CD14-positive monocyte (primary cell): ENCODE measurements around the gene DDX27. TPM values are rescaled to one million over a fixed set of nuclear protein-coding genes. Genes with fewer than 3 reads are reported as not detected.

Experiments
- DNase-seq, 3 donors: peaks; one replicate each; pipeline ENCODE4 v3.0.0-alpha.2; 2011 to 2022
- H2AFZ ChIP-seq: 2 replicates; pipeline ENCODE4 v1.6.0; 2012; ENCODE audit warnings: mild to moderate bottlenecking, low read depth, low read length, inconsistent platforms; ENCODE audit not compliant: insufficient read depth, poor library complexity, severe bottlenecking
- H3K27ac ChIP-seq, 2 donors: 1 replicate in 1 of 2; 2 replicates in 1 of 2; pipeline ENCODE4 v1.5.1; 2012 to 2013; ENCODE audit warnings: low read length in 2 of 2, control low read depth in 1 of 2, inconsistent platforms in 1 of 2, low read depth in 1 of 2, mild to moderate bottlenecking in 1 of 2
- H3K27me3 ChIP-seq, 2 donors: one replicate each; pipeline versions ENCODE4 v1.6.0 to v1.6.1; 2011 to 2013; ENCODE audit warnings: low read length in 2 of 2; ENCODE audit not compliant: control insufficient read depth in 2 of 2, insufficient read depth in 2 of 2
- H3K36me3 ChIP-seq, 2 donors: replicated peaks in 1 of 2; 1 replicate in 1 of 2; 2 replicates in 1 of 2; pipeline versions ENCODE4 v1.5.1 to v1.6.1; 2012 to 2013; ENCODE audit warnings: low read length in 2 of 2, control low read depth in 1 of 2, inconsistent platforms in 1 of 2, mild to moderate bottlenecking in 1 of 2; ENCODE audit not compliant: insufficient read depth in 2 of 2, control insufficient read depth in 1 of 2
- H3K4me1 ChIP-seq, 2 donors: 1 replicate in 1 of 2; 2 replicates in 1 of 2; pipeline versions ENCODE4 v1.5.1 to v1.6.1; 2012 to 2013; ENCODE audit warnings: low read length in 2 of 2, control low read depth in 1 of 2, inconsistent platforms in 1 of 2, mild to moderate bottlenecking in 1 of 2, moderate library complexity in 1 of 2; ENCODE audit not compliant: insufficient read depth in 2 of 2, control insufficient read depth in 1 of 2
- H3K4me2 ChIP-seq: replicated peaks from 2 replicates; pipeline ENCODE3; 2012; ENCODE audit warnings: low read length, moderate library complexity, mild to moderate bottlenecking; ENCODE audit not compliant: poor library complexity, severe bottlenecking; ENCODE audit errors: extremely low read depth
- H3K4me3 ChIP-seq, 3 experiments: fragments of 200-600 bp in 1 of 3; sonication (generic) in 1 of 3; replicated peaks in 1 of 3; 1 replicate in 2 of 3; 2 replicates in 1 of 3; pipeline ENCODE4 v1.5.1; 2011 to 2013; ENCODE audit warnings: low read length in 3 of 3, mild to moderate bottlenecking in 3 of 3, control low read depth in 2 of 3, low read depth in 2 of 3, inconsistent platforms in 1 of 3, moderate library complexity in 1 of 3
- H3K79me2 ChIP-seq: 2 replicates; pipeline ENCODE4 v1.6.0; 2012; ENCODE audit warnings: mild to moderate bottlenecking, control low read depth, inconsistent platforms, low read length, moderate library complexity; ENCODE audit not compliant: insufficient read depth
- H3K9ac ChIP-seq: 2 replicates; pipeline ENCODE4 v1.6.0; 2017; ENCODE audit warnings: low read length, mild to moderate bottlenecking; ENCODE audit not compliant: insufficient read depth, poor library complexity, severe bottlenecking
- H3K9me3 ChIP-seq, 2 donors: replicated peaks in 1 of 2; 1 replicate in 1 of 2; 2 replicates in 1 of 2; pipeline versions ENCODE4 v1.5.1 to v1.6.1; 2012 to 2013; ENCODE audit warnings: low read length in 2 of 2, control low read depth in 1 of 2; ENCODE audit not compliant: control insufficient read depth in 1 of 2, insufficient read depth in 1 of 2
- H4K20me1 ChIP-seq: 2 replicates; pipeline ENCODE4 v1.6.0; 2012; ENCODE audit warnings: mild to moderate bottlenecking, low read length, control low read depth, moderate library complexity; ENCODE audit not compliant: insufficient read depth
- H3K27ac Mint-ChIP-seq, 7 donors: one replicate each; pipeline ENCODE4 v1.8.0; 2020; ENCODE audit warnings: mild to moderate bottlenecking in 7 of 7, mixed read lengths in 7 of 7, moderate library complexity in 6 of 7, inconsistent platforms in 2 of 7
- H3K27me3 Mint-ChIP-seq, 3 donors: one replicate each; pipeline ENCODE4 v1.8.0; 2021 to 2022; ENCODE audit warnings: low read depth in 3 of 3, mild to moderate bottlenecking in 3 of 3, mixed read lengths in 3 of 3, moderate library complexity in 3 of 3, inconsistent platforms in 1 of 3
- H3K36me3 Mint-ChIP-seq, 2 donors: one replicate each; pipeline ENCODE4 v1.8.0; 2020; ENCODE audit warnings: mixed read lengths in 2 of 2, inconsistent platforms in 1 of 2, mild to moderate bottlenecking in 1 of 2
- H3K4me1 Mint-ChIP-seq: one replicate; pipeline ENCODE4 v1.8.0; 2020; ENCODE audit warnings: mild to moderate bottlenecking, mixed read lengths
- H3K4me3 Mint-ChIP-seq, 2 donors: one replicate each; pipeline ENCODE4 v1.8.0; 2020; ENCODE audit warnings: mild to moderate bottlenecking in 2 of 2, mixed read lengths in 2 of 2, moderate library complexity in 1 of 2
- H3K9me3 Mint-ChIP-seq, 7 donors: one replicate each; pipeline ENCODE4 v1.8.0; 2020 to 2022; ENCODE audit warnings: mixed read lengths in 7 of 7, mild to moderate bottlenecking in 6 of 7, moderate library complexity in 6 of 7, inconsistent platforms in 2 of 7
- WGBS: methylation state at CpG from one replicate; pipeline ENCODE4 v1.1.5; 2013; ENCODE audit warnings: missing lambda C conversion rate; ENCODE audit not compliant: insufficient coverage; 5-methylcytosine and 5-hydroxymethylcytosine counted together
- intact Hi-C, 2 donors: fragments of 100-400 bp; cut with micrococcal nuclease; formaldehyde crosslinking; loops; one replicate each; pipeline versions ENCODE4 v1.15.0 to v1.15.1; 2023
- polyA plus RNA-seq, 3 donors: library from polyadenylated mRNA; depleted of rRNA in 1 of 3; unstranded in 2 of 3; stranded (reverse) in 1 of 3; fragments of 300-500 nt in 2 of 3; fragments of >200 nt in 1 of 3; fragmentation: Illumina TruSeq in 2 of 3; gene quantifications; 1 replicate in 2 of 3; 2 replicates in 1 of 3; pipeline ENCODE4 v1.2.3, GENCODE V29; 2012 to 2021
- TF ChIP-seq, protein P1 (sequence below): fragments of 200-600 bp; IDR thresholded peaks from one replicate; pipeline ENCODE4 v1.8.0; 2022; ENCODE audit warnings: antibody characterized with exemption, mild to moderate bottlenecking

DDX27 gene
- polyA plus RNA-seq, 3 donors: 13.8 to 31.5 (median 17.7) TPM

DNA sequence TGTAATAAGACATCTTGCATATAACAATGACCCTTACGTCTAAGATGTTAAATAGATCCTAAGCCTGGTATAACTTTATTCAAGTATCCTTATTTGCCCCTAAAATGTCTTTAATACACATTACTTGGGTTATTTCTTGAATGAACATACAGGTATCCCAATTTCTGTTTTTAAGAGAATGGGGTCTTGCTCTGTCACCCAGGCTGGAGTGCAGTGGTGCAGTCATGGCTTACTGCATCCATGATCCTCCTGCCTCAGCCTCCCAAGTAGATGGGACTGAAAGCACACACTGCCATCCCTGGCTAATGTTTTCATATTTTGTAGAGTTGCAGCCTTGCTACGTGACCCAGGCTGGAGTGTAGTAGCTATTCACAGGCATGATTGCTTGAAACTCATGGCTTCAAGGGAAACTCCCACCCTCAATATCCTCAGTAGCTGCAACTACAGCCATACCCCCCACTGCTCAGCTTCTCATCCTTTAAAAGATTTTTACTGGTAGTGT is 69.1 kb downstream of the DDX27 start:
- H3K9me3 ChIP-seq: peaks cover 29 to 49% of the 10 kb centered on the region in 2 donors
- peaks cover 90% of the 10 kb centered on the region for H4K20me1 ChIP-seq

DNA sequence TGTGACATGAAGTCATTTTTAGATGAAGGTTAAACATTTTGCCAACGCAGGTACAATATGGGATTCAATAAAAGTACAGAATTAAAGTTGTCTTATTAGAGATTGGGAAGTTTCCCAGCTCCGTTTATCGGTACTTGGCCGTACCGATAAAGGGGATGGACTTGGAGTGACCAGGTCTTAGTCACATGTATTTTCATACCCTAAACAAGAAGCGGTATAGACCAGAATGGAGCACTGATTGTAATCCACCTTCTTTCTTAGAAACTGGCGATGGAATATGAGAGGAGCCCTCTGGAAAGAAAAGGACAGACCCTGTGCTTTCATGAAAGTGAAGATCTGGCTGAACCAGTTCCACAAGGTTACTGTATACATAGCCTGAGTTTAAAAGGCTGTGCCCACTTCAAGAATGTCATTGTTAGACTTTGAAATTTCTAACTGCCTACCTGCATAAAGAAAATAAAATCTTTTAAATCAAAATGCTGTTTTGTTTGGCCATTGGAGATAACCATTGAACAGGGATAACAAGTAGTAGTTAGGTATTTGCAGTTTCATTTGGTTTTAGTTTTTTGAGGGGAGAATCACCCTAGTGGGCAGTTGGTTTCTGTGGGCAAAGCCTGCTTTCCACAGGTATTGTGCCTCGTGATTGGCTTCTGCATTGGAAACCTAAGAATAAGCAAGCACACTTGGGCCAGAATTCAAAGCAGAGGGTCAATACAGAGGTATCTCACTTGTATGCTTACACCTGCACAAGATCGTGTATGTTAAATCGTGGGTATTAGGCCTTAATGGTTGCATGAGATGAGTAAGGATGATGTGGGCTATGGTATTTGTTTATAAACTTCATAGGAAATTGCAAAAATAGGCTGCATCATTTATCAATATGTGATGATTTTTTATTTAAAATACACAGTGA is 69.8 kb downstream of the DDX27 start:
- no peak overlapping the region for H3K27ac ChIP-seq
- H3K4me2 ChIP-seq: no peak overlapping the region
- Mint-ChIP-seq H3K9me3 (peaks cover 38 to 47% (median 42%) of the 10 kb centered on the region in 7 donors), H3K36me3 (peaks cover 69 to 92% of the 10 kb centered on the region in 2 donors), H3K4me3 (no peak overlapping the region), H3K4me1 (peaks cover 2% of the 10 kb centered on the region), H3K27ac (no peak overlapping the region), H3K27me3 (no peaks in the 10 kb centered on the region)
- DNase-seq: no peak
- no peak overlapping the region for H3K9ac ChIP-seq
- no peaks in the 10 kb centered on the region for H3K4me1 ChIP-seq
- H3K9me3 ChIP-seq: peaks cover 25 to 41% of the 10 kb centered on the region in 2 donors
- 90% methylated on average over 2 of the region's 10 CpGs for WGBS
- H4K20me1 ChIP-seq: peaks cover 83% of the 10 kb centered on the region
- peaks cover 72 to 91% of the 10 kb centered on the region in 2 donors for H3K36me3 ChIP-seq
- no peak overlapping the region for H2AFZ ChIP-seq
- no peaks in the 10 kb centered on the region for H3K27me3 ChIP-seq
- peaks cover 55% of the 10 kb centered on the region for H3K79me2 ChIP-seq
- no peak overlapping the region for H3K4me3 ChIP-seq
- TF ChIP-seq, protein P1, sequence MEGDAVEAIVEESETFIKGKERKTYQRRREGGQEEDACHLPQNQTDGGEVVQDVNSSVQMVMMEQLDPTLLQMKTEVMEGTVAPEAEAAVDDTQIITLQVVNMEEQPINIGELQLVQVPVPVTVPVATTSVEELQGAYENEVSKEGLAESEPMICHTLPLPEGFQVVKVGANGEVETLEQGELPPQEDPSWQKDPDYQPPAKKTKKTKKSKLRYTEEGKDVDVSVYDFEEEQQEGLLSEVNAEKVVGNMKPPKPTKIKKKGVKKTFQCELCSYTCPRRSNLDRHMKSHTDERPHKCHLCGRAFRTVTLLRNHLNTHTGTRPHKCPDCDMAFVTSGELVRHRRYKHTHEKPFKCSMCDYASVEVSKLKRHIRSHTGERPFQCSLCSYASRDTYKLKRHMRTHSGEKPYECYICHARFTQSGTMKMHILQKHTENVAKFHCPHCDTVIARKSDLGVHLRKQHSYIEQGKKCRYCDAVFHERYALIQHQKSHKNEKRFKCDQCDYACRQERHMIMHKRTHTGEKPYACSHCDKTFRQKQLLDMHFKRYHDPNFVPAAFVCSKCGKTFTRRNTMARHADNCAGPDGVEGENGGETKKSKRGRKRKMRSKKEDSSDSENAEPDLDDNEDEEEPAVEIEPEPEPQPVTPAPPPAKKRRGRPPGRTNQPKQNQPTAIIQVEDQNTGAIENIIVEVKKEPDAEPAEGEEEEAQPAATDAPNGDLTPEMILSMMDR: no peak
- intact Hi-C loops: no loop called here

More for the DNA sequence above, 69.1 kb downstream of the DDX27 start:
- H3K4me2 ChIP-seq: no peak overlapping the region
- Mint-ChIP-seq H3K4me1 (peaks cover 6% of the 10 kb centered on the region), H3K27ac (peak overlapping the region in 1 of 7 donors; percentile 55), H3K9me3 (peaks cover 41 to 51% (median 47%) of the 10 kb centered on the region in 7 donors), H3K27me3 (no peaks in the 10 kb centered on the region), H3K36me3 (peaks cover 75 to 96% of the 10 kb centered on the region in 2 donors), H3K4me3 (no peak overlapping the region)
- TF ChIP-seq, protein P1: no peak
- H3K4me1 ChIP-seq: peaks cover 0 to 5% of the 10 kb centered on the region in 2 donors
- intact Hi-C loops: no loop called here
- 100% methylated on average over 1 of the region's 2 CpGs for WGBS
- no peak overlapping the region for H3K27ac ChIP-seq
- H3K36me3 ChIP-seq: peaks cover 80 to 99% of the 10 kb centered on the region in 2 donors
- H3K9ac ChIP-seq: no peak overlapping the region
- no peak overlapping the region for H2AFZ ChIP-seq
- H3K79me2 ChIP-seq: peaks cover 62% of the 10 kb centered on the region
- no peaks in the 10 kb centered on the region for H3K27me3 ChIP-seq
- no peak overlapping the region for H3K4me3 ChIP-seq
- no peak for DNase-seq
